ENCODE data around the gene VSIR.

DNA sequence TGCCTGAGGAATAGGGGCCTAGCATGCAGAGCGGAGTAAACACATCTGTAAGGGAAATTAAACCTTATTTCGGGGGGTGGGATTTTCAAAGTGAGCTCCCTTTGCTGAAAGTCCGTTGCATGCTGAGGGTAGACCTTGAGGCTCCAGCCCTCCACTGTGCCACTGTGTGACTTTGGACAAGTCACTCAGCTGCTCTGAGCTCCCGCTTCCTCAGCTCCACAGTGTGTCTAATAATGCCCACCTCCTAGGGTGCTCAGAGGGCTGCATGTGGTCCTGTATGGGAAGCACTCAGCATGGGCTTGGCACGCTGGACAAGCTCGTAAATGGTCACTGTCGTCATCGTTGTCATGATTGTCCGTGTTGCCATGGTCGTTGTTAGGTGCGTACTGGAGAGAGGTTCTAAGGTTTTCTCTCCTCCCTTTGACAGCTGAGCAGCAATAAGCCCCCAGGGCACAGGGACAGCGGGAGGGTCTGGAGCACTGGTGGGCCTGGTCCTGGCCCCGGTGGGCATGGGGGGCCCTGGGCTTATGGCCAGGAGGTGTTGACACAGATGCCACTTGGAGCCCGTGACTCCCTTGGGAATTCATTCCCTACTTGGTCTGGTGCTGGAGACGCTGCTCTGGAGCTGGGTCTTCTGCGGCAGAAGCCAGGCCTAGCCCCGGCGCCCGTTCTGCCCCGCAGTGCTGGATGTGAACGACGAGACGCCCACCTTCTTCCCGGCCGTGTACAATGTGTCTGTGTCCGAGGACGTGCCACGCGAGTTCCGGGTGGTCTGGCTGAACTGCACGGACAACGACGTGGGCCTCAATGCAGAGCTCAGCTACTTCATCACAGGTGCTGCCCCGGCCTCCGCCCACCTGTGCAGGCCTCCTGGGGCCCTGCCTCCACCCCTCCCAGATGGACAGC, 66.9 kb downstream of the VSIR start:
- TF ChIP-seq, protein P1, sequence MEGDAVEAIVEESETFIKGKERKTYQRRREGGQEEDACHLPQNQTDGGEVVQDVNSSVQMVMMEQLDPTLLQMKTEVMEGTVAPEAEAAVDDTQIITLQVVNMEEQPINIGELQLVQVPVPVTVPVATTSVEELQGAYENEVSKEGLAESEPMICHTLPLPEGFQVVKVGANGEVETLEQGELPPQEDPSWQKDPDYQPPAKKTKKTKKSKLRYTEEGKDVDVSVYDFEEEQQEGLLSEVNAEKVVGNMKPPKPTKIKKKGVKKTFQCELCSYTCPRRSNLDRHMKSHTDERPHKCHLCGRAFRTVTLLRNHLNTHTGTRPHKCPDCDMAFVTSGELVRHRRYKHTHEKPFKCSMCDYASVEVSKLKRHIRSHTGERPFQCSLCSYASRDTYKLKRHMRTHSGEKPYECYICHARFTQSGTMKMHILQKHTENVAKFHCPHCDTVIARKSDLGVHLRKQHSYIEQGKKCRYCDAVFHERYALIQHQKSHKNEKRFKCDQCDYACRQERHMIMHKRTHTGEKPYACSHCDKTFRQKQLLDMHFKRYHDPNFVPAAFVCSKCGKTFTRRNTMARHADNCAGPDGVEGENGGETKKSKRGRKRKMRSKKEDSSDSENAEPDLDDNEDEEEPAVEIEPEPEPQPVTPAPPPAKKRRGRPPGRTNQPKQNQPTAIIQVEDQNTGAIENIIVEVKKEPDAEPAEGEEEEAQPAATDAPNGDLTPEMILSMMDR (conservative IDR thresholded peaks at IDR 0.05; ENCODE audit: low read length): no peak
- TF ChIP-seq EZH2phosphoT487 (IDR thresholded peaks at IDR 0.05; ENCODE audit: borderline replicate concordance): no peak
